H9 (cell line): Measurements from ENCODE around the gene SV2A. TPM values are rescaled to one million over a fixed set of nuclear protein-coding genes. Genes with fewer than 3 reads are reported as not detected.
"Not testable (repeated sequence)": the region's sequence is repeated elsewhere in the genome, so short reads cannot be mapped to it uniquely, and the experiment has no call there.

ENCODE experiments used
- DNase-seq: peaks from one replicate; pipeline ENCODE4 v3.0.0-alpha.2; 2017
- H2AFZ ChIP-seq: one replicate; pipeline ENCODE4 v1.6.1; 2013; ENCODE audit warnings: mild to moderate bottlenecking, low read length, control low read depth, moderate library complexity
- H2AK5ac ChIP-seq: 2 replicates; pipeline ENCODE4 v1.6.1; 2013; ENCODE audit warnings: low read length, control low read depth, mixed read lengths; ENCODE audit not compliant: insufficient read length
- H2BK120ac ChIP-seq: one replicate; pipeline ENCODE4 v1.6.1; 2013; ENCODE audit warnings: low read depth, mild to moderate bottlenecking, low read length, control low read depth, inconsistent platforms; ENCODE audit not compliant: poor library complexity, severe bottlenecking
- H2BK12ac ChIP-seq: 2 replicates; pipeline ENCODE4 v1.6.1; 2013; ENCODE audit warnings: low read length, control low read depth, mixed read lengths, low read depth; ENCODE audit not compliant: insufficient read length
- H2BK15ac ChIP-seq: 2 replicates; pipeline ENCODE4 v1.6.1; 2013; ENCODE audit warnings: low read depth, low read length, control low read depth
- H2BK20ac ChIP-seq: one replicate; pipeline ENCODE4 v1.6.1; 2013; ENCODE audit warnings: low read depth, mild to moderate bottlenecking, low read length, control low read depth, inconsistent platforms; ENCODE audit not compliant: poor library complexity, severe bottlenecking
- H2BK5ac ChIP-seq: 2 replicates; pipeline ENCODE4 v1.6.1; 2013; ENCODE audit warnings: low read length, control low read depth, mixed read lengths; ENCODE audit not compliant: insufficient read length
- H3K14ac ChIP-seq: 2 replicates; pipeline ENCODE4 v1.6.1; 2013; ENCODE audit warnings: low read length, control low read depth; ENCODE audit not compliant: insufficient read depth
- H3K18ac ChIP-seq: 2 replicates; pipeline ENCODE4 v1.6.1; 2013; ENCODE audit warnings: low read depth, mild to moderate bottlenecking, mixed read lengths, low read length, control low read depth; ENCODE audit not compliant: insufficient read length
- H3K23ac ChIP-seq: 2 replicates; pipeline ENCODE4 v1.6.1; 2013; ENCODE audit warnings: low read length, control low read depth, mixed read lengths, low read depth; ENCODE audit not compliant: insufficient read length
- H3K23me2 ChIP-seq: 2 replicates; pipeline ENCODE4 v1.6.1; 2013; ENCODE audit warnings: low read depth, mild to moderate bottlenecking, mixed read lengths, low read length, control low read depth; ENCODE audit not compliant: insufficient read length, poor library complexity, severe bottlenecking
- H3K27ac ChIP-seq: 2 replicates; pipeline ENCODE4 v1.5.1; 2013; ENCODE audit warnings: low read length, control low read depth, mixed read lengths, low read depth; ENCODE audit not compliant: insufficient read length
- H3K27me3 ChIP-seq: 2 replicates; pipeline ENCODE4 v1.6.1; 2013; ENCODE audit warnings: low read length, control low read depth, inconsistent platforms; ENCODE audit not compliant: insufficient read depth
- H3K4ac ChIP-seq: 2 replicates; pipeline ENCODE4 v1.6.1; 2013; ENCODE audit warnings: low read depth, mild to moderate bottlenecking, control low read depth, inconsistent platforms, low read length, moderate library complexity
- H3K4me1 ChIP-seq: 2 replicates; pipeline ENCODE4 v1.6.1; 2013; ENCODE audit warnings: low read length, control low read depth, inconsistent platforms; ENCODE audit not compliant: insufficient read depth
- H3K4me2 ChIP-seq: 2 replicates; pipeline ENCODE4 v1.6.1; 2013; ENCODE audit warnings: low read length, control low read depth, mixed read lengths; ENCODE audit not compliant: insufficient read length, insufficient read depth
- H3K56ac ChIP-seq: 2 replicates; pipeline ENCODE4 v1.6.1; 2013; ENCODE audit warnings: low read depth, mild to moderate bottlenecking, mixed read lengths, low read length, control low read depth; ENCODE audit not compliant: insufficient read length
- H3K79me1 ChIP-seq: 2 replicates; pipeline ENCODE4 v1.6.1; 2013; ENCODE audit warnings: low read depth, mild to moderate bottlenecking, moderate library complexity, low read length, control low read depth, inconsistent platforms; ENCODE audit not compliant: insufficient read depth, poor library complexity, severe bottlenecking
- H3K79me2 ChIP-seq: 2 replicates; pipeline ENCODE4 v1.6.1; 2013; ENCODE audit warnings: low read length, control low read depth, inconsistent platforms; ENCODE audit not compliant: insufficient read depth
- H3K9ac ChIP-seq: 2 replicates; pipeline ENCODE4 v1.6.1; 2013; ENCODE audit warnings: low read length, control low read depth, mixed read lengths; ENCODE audit not compliant: insufficient read length; ENCODE audit errors: extremely low read depth
- H3K9me3 ChIP-seq: one replicate; pipeline ENCODE4 v1.6.1; 2013; ENCODE audit warnings: low read depth, low read length, inconsistent platforms; ENCODE audit not compliant: control insufficient read depth
- H3T11ph ChIP-seq: one replicate; pipeline ENCODE4 v1.6.1; 2013; ENCODE audit warnings: mild to moderate bottlenecking, low read length, control low read depth, inconsistent platforms
- H4K20me1 ChIP-seq: one replicate; pipeline ENCODE4 v1.6.1; 2013; ENCODE audit not compliant: control insufficient read depth, insufficient read length, insufficient read depth
- H4K5ac ChIP-seq: 2 replicates; pipeline ENCODE4 v1.6.1; 2013; ENCODE audit warnings: low read depth, mild to moderate bottlenecking, mixed read lengths, low read length, control low read depth; ENCODE audit not compliant: insufficient read length
- H4K8ac ChIP-seq: replicated peaks from 2 replicates; pipeline ENCODE4 v1.6.1; 2013; ENCODE audit warnings: low read length, control low read depth, mixed read lengths, low read depth; ENCODE audit not compliant: insufficient read length
- H4K91ac ChIP-seq: 2 replicates; pipeline ENCODE4 v1.6.1; 2013; ENCODE audit warnings: low read depth, mild to moderate bottlenecking, moderate library complexity, mixed read lengths, low read length, control low read depth; ENCODE audit not compliant: insufficient read length
- H3K27ac Mint-ChIP-seq, 3 experiments: 2 replicates in 2 of 3; 3 replicates in 1 of 3; pipeline ENCODE4 v1.8.0; 2020 to 2021; ENCODE audit warnings: mixed read lengths in 3 of 3, mild to moderate bottlenecking in 1 of 3, moderate library complexity in 1 of 3
- H3K27me3 Mint-ChIP-seq: 2 replicates; pipeline ENCODE4 v1.8.0; 2021; ENCODE audit warnings: low read depth, mild to moderate bottlenecking, moderate library complexity, mixed read lengths
- H3K36me3 Mint-ChIP-seq, 3 experiments: 2 replicates in 2 of 3; 3 replicates in 1 of 3; pipeline ENCODE4 v1.8.0; 2020 to 2021; ENCODE audit warnings: low read depth in 3 of 3, mixed read lengths in 3 of 3; ENCODE audit not compliant: insufficient read depth in 1 of 3
- H3K4me1 Mint-ChIP-seq, 2 experiments: 2 replicates each; pipeline ENCODE4 v1.8.0; 2020; ENCODE audit warnings: mixed read lengths in 2 of 2
- H3K4me3 Mint-ChIP-seq, 2 experiments: 2 replicates in 1 of 2; 3 replicates in 1 of 2; pipeline ENCODE4 v1.8.0; 2020 to 2021; ENCODE audit warnings: mild to moderate bottlenecking in 2 of 2, mixed read lengths in 2 of 2, moderate library complexity in 1 of 2
- H3K9me3 Mint-ChIP-seq, 2 experiments: 2 replicates in 1 of 2; 3 replicates in 1 of 2; pipeline ENCODE4 v1.8.0; 2020; ENCODE audit warnings: mild to moderate bottlenecking in 2 of 2, mixed read lengths in 2 of 2, moderate library complexity in 1 of 2
- WGBS: extraction: QIAGEN DNeasy Blood & Tissue Kit; methylation state at CpG from one replicate; pipeline ENCODE4 v1.1.7; 2013; ENCODE audit warnings: missing lambda C conversion rate, low lambda C conversion rate, mixed read lengths; ENCODE audit not compliant: insufficient read length; ENCODE audit errors: extremely low coverage; 5-methylcytosine and 5-hydroxymethylcytosine counted together
- total RNA-seq: library from RNA; stranded (reverse); gene quantifications from 2 replicates; pipeline ENCODE4 v1.2.1, GENCODE V29; 2021
- TF ChIP-seq, protein P1 (sequence below): fragments of 200-600 bp; sonication (generic); conservative IDR thresholded peaks from 3 replicates; pipeline ENCODE4 v1.8.0; 2021; ENCODE audit warnings: antibody characterized with exemption, mild to moderate bottlenecking

SV2A gene
- total RNA-seq, 1 experiment from 2014 or later: 42.4 TPM

DNA sequence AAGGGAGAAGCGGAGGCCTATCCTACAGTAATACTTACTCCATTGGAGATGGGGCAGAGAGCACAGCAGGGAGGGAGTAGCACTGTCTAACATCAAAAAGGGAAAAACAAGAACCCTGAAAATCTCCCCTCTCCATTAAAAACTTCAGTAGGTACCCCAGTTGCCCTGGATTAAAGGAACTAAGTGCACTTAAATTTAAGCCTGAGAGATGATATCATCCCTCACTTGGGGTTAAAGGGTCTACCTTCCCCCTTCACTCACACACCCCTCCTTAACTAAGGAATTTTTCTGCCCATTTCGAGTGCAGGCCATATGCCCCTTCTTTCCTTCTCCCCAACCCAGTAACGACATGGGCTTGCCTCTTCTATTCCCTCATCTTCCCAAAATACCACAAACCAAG, 22.8 kb upstream of the SV2A start:
- Mint-ChIP-seq H3K27ac (peak overlapping the region; percentile 3 to 22 (median 19); a peak in 4 of 7 replicates), H3K27me3 (no peaks in the 10 kb centered on the region), H3K4me3 (no peak overlapping the region), H3K4me1 (peaks cover 49 to 59% of the 10 kb centered on the region in 2 experiments), H3K36me3 (peaks cover 10 to 16% (median 13%) of the 10 kb centered on the region in 3 experiments; a peak in 5 of 7 replicates), H3K9me3 (no peaks in the 10 kb centered on the region)
- Histone ChIP-seq H2BK20ac (no peak overlapping the region), H4K20me1 (no peaks in the 10 kb centered on the region), H2BK5ac (no peak overlapping the region), H2BK120ac (no peak overlapping the region), H4K91ac (no peak overlapping the region), H2AK5ac (no peak overlapping the region), H2AFZ (no peak overlapping the region), H2BK15ac (no peak overlapping the region), H3K4me1 (peaks cover 20% of the 10 kb centered on the region; the same call in 1 of the 2 replicates), H4K5ac (no peak overlapping the region), H3K56ac (no peak overlapping the region), H3K79me1 (no peaks in the 10 kb centered on the region), H3K14ac (no peak overlapping the region), H3T11ph (no peak overlapping the region), H3K23ac (no peak overlapping the region), H3K4me2 (no peak overlapping the region), H3K9ac (no peak overlapping the region), H2BK12ac (no peak overlapping the region), H3K27me3 (no peaks in the 10 kb centered on the region), H3K18ac (no peak overlapping the region), H3K4ac (no peak overlapping the region), H3K9me3 (no peaks in the 10 kb centered on the region), H3K23me2 (peaks cover 14% of the 10 kb centered on the region), H3K27ac (no peak overlapping the region), H4K8ac (no peak overlapping the region), H3K79me2 (no peaks in the 10 kb centered on the region)
- DNase-seq: no peak
- TF ChIP-seq, protein P1, sequence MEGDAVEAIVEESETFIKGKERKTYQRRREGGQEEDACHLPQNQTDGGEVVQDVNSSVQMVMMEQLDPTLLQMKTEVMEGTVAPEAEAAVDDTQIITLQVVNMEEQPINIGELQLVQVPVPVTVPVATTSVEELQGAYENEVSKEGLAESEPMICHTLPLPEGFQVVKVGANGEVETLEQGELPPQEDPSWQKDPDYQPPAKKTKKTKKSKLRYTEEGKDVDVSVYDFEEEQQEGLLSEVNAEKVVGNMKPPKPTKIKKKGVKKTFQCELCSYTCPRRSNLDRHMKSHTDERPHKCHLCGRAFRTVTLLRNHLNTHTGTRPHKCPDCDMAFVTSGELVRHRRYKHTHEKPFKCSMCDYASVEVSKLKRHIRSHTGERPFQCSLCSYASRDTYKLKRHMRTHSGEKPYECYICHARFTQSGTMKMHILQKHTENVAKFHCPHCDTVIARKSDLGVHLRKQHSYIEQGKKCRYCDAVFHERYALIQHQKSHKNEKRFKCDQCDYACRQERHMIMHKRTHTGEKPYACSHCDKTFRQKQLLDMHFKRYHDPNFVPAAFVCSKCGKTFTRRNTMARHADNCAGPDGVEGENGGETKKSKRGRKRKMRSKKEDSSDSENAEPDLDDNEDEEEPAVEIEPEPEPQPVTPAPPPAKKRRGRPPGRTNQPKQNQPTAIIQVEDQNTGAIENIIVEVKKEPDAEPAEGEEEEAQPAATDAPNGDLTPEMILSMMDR: no peak
- no CpG with 5 or more reads among the region's 3 CpGs for WGBS

DNA sequence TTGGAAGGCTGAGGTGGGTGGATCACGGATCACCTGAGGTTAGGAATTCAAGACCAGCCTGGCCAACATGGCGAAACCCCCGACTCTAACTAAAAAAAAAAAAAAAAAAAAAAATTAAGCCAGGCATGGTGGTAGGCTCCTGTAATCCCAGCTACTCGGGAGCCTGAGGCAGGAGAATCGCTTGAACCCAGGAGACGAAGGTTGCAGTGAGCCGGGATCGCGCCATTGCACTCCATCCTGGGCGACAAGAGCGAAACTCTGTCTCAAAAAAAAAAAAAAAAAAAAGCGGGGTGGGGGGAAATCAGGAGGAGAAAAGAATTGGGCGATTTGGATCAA, 21.0 kb upstream of the SV2A start:
- WGBS: no CpG with 5 or more reads among the region's 13 CpGs
- H4K5ac ChIP-seq, H2BK5ac ChIP-seq, H2BK20ac ChIP-seq, H3K9ac ChIP-seq, H3K9me3 ChIP-seq, H4K8ac ChIP-seq, H3K9me3 Mint-ChIP-seq, H3K27me3 ChIP-seq, H2BK15ac ChIP-seq, H4K91ac ChIP-seq, H3K4ac ChIP-seq, H3K23ac ChIP-seq, H2AFZ ChIP-seq, DNase-seq, H2BK12ac ChIP-seq, H3T11ph ChIP-seq, H3K56ac ChIP-seq, H4K20me1 ChIP-seq, H3K79me1 ChIP-seq, H3K79me2 ChIP-seq, H3K36me3 Mint-ChIP-seq, H2BK120ac ChIP-seq, H3K14ac ChIP-seq, H3K27me3 Mint-ChIP-seq, H2AK5ac ChIP-seq: not testable (repeated sequence)
- Histone ChIP-seq H3K23me2 (peaks cover 14% of the 10 kb centered on the region), H3K4me2 (peak overlapping the region; percentile 65), H3K4me1 (peaks cover 20% of the 10 kb centered on the region; the same call in 1 of the 2 replicates), H3K27ac (peak overlapping the region; percentile 27), H3K18ac (peak overlapping the region; percentile 94)
- Mint-ChIP-seq H3K4me3 (peak overlapping the region in 1 of 2 experiments; percentile 55; a peak in 3 of 5 replicates), H3K27ac (peak overlapping the region; percentile 84 to 99 (median 98); a peak in 5 of 7 replicates), H3K4me1 (peaks cover 49 to 59% of the 10 kb centered on the region in 2 experiments)
